HUDEP-2 (cell line): ENCODE results near the gene KLHL29.
"Not testable (repeated sequence)": the region's sequence is repeated elsewhere in the genome, so short reads cannot be mapped to it uniquely, and the experiment has no call there.

Source experiments
- DNase-seq, 76 experiments: peaks; one replicate each; lab custom pipeline; 2025; ENCODE audit not compliant: unreplicated experiment in 76 of 76; lab: John Stamatoyannopoulos, UW

The KLHL29 gene

GRCh38 chr2:23384551-23385343 lies at the start of gene KLHL29:
KLHL29 (plus strand) TSS chr2:23385179; CDS start chr2:23562197, 177,018 bp downstream.
- peak in 44 of 76 experiments; percentile 6 to 72 (median 40) for DNase-seq

GRCh38 chr2:23335550-23335949 lies 49.4 kb upstream of the KLHL29 start:
- DNase-seq: no peak

GRCh38 chr2:23342075-23342474 lies 42.9 kb upstream of the KLHL29 start:
- no peak for DNase-seq

GRCh38 chr2:23346029-23346428 lies 39.0 kb upstream of the KLHL29 start:
- no peak for DNase-seq

GRCh38 chr2:23346781-23347180 lies 38.2 kb upstream of the KLHL29 start:
- no peak for DNase-seq

GRCh38 chr2:23347471-23348092 lies 37.4 kb upstream of the KLHL29 start:
- DNase-seq: no peak

GRCh38 chr2:23348093-23348481 lies 36.9 kb upstream of the KLHL29 start:
- DNase-seq: not testable (repeated sequence)

GRCh38 chr2:23349508-23349907 lies 35.5 kb upstream of the KLHL29 start:
- no peak for DNase-seq

GRCh38 chr2:23350041-23350791 lies 34.8 kb upstream of the KLHL29 start:
- DNase-seq: no peak

GRCh38 chr2:23350792-23351355 lies 34.1 kb upstream of the KLHL29 start:
- DNase-seq: no peak

GRCh38 chr2:23351388-23352141 lies 33.4 kb upstream of the KLHL29 start:
- peak in 41 of 76 experiments; percentile 1 to 55 (median 23) for DNase-seq

- no peak for DNase-seq
These were observed 30.4 kb upstream of the KLHL29 start for GRCh38 chr2:23354554-23354953.

- no peak for DNase-seq
These were observed 30.0 kb upstream of the KLHL29 start for GRCh38 chr2:23355001-23355400.

GRCh38 chr2:23356711-23357110 lies 28.3 kb upstream of the KLHL29 start:
- DNase-seq: no peak

GRCh38 chr2:23359631-23360567 lies 25.1 kb upstream of the KLHL29 start:
- no peak for DNase-seq

- DNase-seq: no peak
These were observed 24.3 kb upstream of the KLHL29 start for GRCh38 chr2:23360571-23361125.

GRCh38 chr2:23361152-23361551 lies 23.8 kb upstream of the KLHL29 start:
- no peak for DNase-seq

GRCh38 chr2:23363268-23363667 lies 21.7 kb upstream of the KLHL29 start:
- DNase-seq: no peak

GRCh38 chr2:23363831-23364230 lies 21.1 kb upstream of the KLHL29 start:
- DNase-seq: no peak
